Neural cell (in vitro differentiated cells): ENCODE measurements around the gene SRCIN1. TPM values are rescaled to one million over a fixed set of nuclear protein-coding genes. Genes with fewer than 3 reads are reported as not detected.

Experiments
- H2AFZ ChIP-seq: fragments of 200-600, 300-800 bp; sonication (generic), shearing (Covaris generic); 2 replicates; pipeline ENCODE4 v1.6.0; 2014; ENCODE audit warnings: low read depth, mild to moderate bottlenecking, antibody characterized with exemption, low read length, moderate library complexity
- H3F3A ChIP-seq: fragments of 200-600 bp; shearing (Covaris generic); 2 replicates; pipeline ENCODE4 v1.6.1; 2016; ENCODE audit warnings: mild to moderate bottlenecking, moderate library complexity, mixed read lengths, antibody characterized with exemption, low read length; ENCODE audit not compliant: insufficient read depth, poor library complexity, severe bottlenecking
- H3K27ac ChIP-seq: fragments of 200-600, 300-800 bp; sonication (generic), shearing (Covaris generic); 2 replicates; pipeline ENCODE4 v1.5.1; 2014; ENCODE audit warnings: mild to moderate bottlenecking, low read length, moderate library complexity
- H3K27me3 ChIP-seq: fragments of 300-800, 200-600 bp; sonication (generic), shearing (Covaris generic); 2 replicates; pipeline ENCODE4 v1.6.0; 2014; ENCODE audit warnings: mild to moderate bottlenecking, low read depth, low read length, moderate library complexity; ENCODE audit not compliant: insufficient read depth
- H3K36me3 ChIP-seq: fragments of 300-800, 200-600 bp; sonication (generic), shearing (Covaris generic); 2 replicates; pipeline ENCODE4 v1.5.1; 2014; ENCODE audit warnings: mild to moderate bottlenecking, antibody characterized with exemption, low read length, moderate library complexity; ENCODE audit not compliant: insufficient read depth
- H3K4me2 ChIP-seq: fragments of 300-800, 200-600 bp; sonication (generic), shearing (Covaris generic); 2 replicates; pipeline ENCODE4 v1.6.0; 2014; ENCODE audit warnings: mild to moderate bottlenecking, low read length
- H3K4me3 ChIP-seq: fragments of 300-800, 200-600 bp; sonication (generic), shearing (Covaris generic); 2 replicates; pipeline ENCODE4 v1.5.1; 2014; ENCODE audit warnings: mild to moderate bottlenecking, low read length, moderate library complexity
- H3K79me2 ChIP-seq: fragments of 200-600 bp; shearing (Covaris generic); replicated peaks from 2 replicates; pipeline ENCODE4 v1.6.0; 2014; ENCODE audit warnings: mild to moderate bottlenecking, low read length, moderate library complexity; ENCODE audit not compliant: insufficient read depth
- H3K9ac ChIP-seq: fragments of 300-800, 200-600 bp; sonication (generic), shearing (Covaris generic); 2 replicates; pipeline ENCODE4 v1.6.1; 2016; ENCODE audit warnings: mild to moderate bottlenecking, low read length, mixed read lengths
- H3K9me2 ChIP-seq: fragments of 200-600 bp; shearing (Covaris generic); 2 replicates; pipeline ENCODE4 v1.6.1; 2016; ENCODE audit warnings: mild to moderate bottlenecking, low read length, mixed read lengths; ENCODE audit not compliant: insufficient read depth
- H3K9me3 ChIP-seq: fragments of 200-600, 300-800 bp; sonication (generic), shearing (Covaris generic); 2 replicates; pipeline ENCODE4 v1.6.1; 2016; ENCODE audit warnings: mild to moderate bottlenecking, mixed run types, low read length, moderate library complexity, mixed read lengths
- H4K20me1 ChIP-seq: fragments of 200-600 bp; shearing (Covaris generic); 2 replicates; pipeline ENCODE4 v1.6.1; 2016; ENCODE audit warnings: mild to moderate bottlenecking, mixed run types; ENCODE audit not compliant: insufficient read depth
- CTCF ChIP-seq: fragments of 450-650 bp; IDR thresholded peaks from 2 replicates; pipeline ENCODE4 v1.5.1; 2014; ENCODE audit warnings: antibody characterized with exemption, mild to moderate bottlenecking, moderate library complexity; ENCODE audit not compliant: poor library complexity, severe bottlenecking
- EP300 ChIP-seq: fragments of 450-650 bp; conservative IDR thresholded peaks from 2 replicates; pipeline ENCODE4 v1.6.1; 2014; ENCODE audit warnings: antibody characterized with exemption, mild to moderate bottlenecking, moderate library complexity; ENCODE audit not compliant: poor library complexity, severe bottlenecking
- EZH2 ChIP-seq: fragments of 200-600, 300-800 bp; shearing (Covaris generic), sonication (generic); IDR thresholded peaks from 2 replicates; pipeline ENCODE4 v1.6.1; 2014; ENCODE audit warnings: antibody characterized with exemption, low read length, borderline replicate concordance, mild to moderate bottlenecking; ENCODE audit not compliant: insufficient read depth, poor library complexity, severe bottlenecking
- MXI1 ChIP-seq: fragments of 450-650 bp; conservative IDR thresholded peaks from 2 replicates; pipeline ENCODE4 v1.6.1; 2014; ENCODE audit warnings: antibody characterized with exemption, mild to moderate bottlenecking; ENCODE audit not compliant: poor library complexity, severe bottlenecking
- POLR2AphosphoS5 ChIP-seq: IDR thresholded peaks from 2 replicates; pipeline ENCODE4 v1.6.1; 2012
- RAD21 ChIP-seq: fragments of 450-650 bp; conservative IDR thresholded peaks from 2 replicates; pipeline ENCODE4 v1.6.1; 2014; ENCODE audit warnings: antibody characterized with exemption, mild to moderate bottlenecking, moderate library complexity
- REST ChIP-seq: IDR thresholded peaks from 2 replicates; pipeline ENCODE4 v1.6.1; 2012; ENCODE audit warnings: borderline replicate concordance
- SMC3 ChIP-seq: fragments of 450-650 bp; conservative IDR thresholded peaks from 2 replicates; pipeline ENCODE4 v1.6.1; 2014; ENCODE audit warnings: antibody characterized with exemption, mild to moderate bottlenecking, moderate library complexity; ENCODE audit not compliant: poor library complexity
- TAF1 ChIP-seq: IDR thresholded peaks from 2 replicates; pipeline ENCODE4 v1.6.1; 2012; ENCODE audit warnings: low read depth
- polyA plus RNA-seq: library from polyadenylated mRNA; depleted of rRNA; stranded (reverse); fragments of >200 nt; gene quantifications from 2 replicates; pipeline ENCODE4 v1.2.3, GENCODE V29; 2014

SRCIN1 gene
- polyA plus RNA-seq, 1 donor from 2014 or later = 18.0 TPM

DNA sequence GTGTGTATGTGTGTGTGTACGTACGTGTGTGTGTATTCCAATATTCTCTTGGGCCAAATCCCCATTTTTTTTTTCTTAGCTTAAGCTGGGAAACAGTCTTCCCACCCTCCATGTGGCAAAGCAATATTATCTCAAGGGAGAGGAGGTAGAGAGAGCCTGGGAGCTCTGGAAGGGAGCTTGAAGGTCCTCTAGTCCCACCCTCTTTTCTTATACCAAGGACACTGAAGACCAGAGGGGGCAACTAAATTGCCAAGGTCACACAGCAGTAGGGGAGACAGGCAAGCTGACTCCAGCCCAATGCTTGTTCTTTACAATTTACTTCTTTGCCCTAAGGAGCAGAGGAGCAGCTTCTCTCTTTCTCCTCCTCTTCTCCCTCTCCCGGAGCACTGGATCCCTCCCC lies 6.8 kb downstream of the SRCIN1 start:
- peaks cover 4% of the 10 kb centered on the region for H3F3A ChIP-seq
- H3K9me3 ChIP-seq = no peaks in the 10 kb centered on the region
- H3K4me2 ChIP-seq = no peak overlapping the region
- H4K20me1 ChIP-seq = peaks cover 40% of the 10 kb centered on the region
- H3K9ac ChIP-seq = no peak overlapping the region
- H2AFZ ChIP-seq = no peak overlapping the region
- H3K9me2 ChIP-seq = no peaks in the 10 kb centered on the region
- H3K4me3 ChIP-seq = no peak overlapping the region
- no peak overlapping the region for H3K27ac ChIP-seq
- H3K79me2 ChIP-seq = peaks cover 47% of the 10 kb centered on the region
- no peaks in the 10 kb centered on the region for H3K27me3 ChIP-seq
- H3K36me3 ChIP-seq = no peaks in the 10 kb centered on the region
- TF ChIP-seq MXI1 (no peak), EP300 (no peak), TAF1 (no peak), RAD21 (no peak), REST (no peak), SMC3 (no peak), POLR2AphosphoS5 (no peak), EZH2 (no peak), CTCF (no peak)

DNA sequence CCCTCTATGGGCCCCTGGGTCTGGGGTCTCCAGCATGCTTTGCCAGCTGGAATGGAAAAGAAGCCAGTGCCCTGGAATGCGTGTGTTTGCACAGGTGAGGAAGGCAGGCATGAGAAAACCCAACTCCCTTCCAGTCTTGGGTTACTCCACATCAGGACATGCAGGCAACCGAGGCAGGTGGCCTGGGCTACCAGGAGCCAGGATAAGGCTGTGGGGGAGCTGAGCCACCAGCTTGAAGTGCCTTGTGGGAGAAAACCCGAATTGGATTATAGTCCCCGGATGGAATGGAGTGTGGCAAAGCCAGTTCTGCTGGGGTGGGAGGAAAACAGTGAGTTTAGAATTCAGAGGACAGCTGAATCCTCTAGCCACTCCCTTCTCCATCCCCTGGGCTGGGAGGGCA lies 7.2 kb downstream of the SRCIN1 start:
- Histone ChIP-seq H3F3A (peaks cover 4% of the 10 kb centered on the region), H3K9me2 (no peaks in the 10 kb centered on the region), H3K4me2 (no peak overlapping the region), H3K79me2 (peaks cover 43% of the 10 kb centered on the region), H4K20me1 (peaks cover 44% of the 10 kb centered on the region), H3K9ac (no peak overlapping the region), H3K9me3 (no peaks in the 10 kb centered on the region), H3K36me3 (no peaks in the 10 kb centered on the region), H3K27ac (no peak overlapping the region), H3K27me3 (no peaks in the 10 kb centered on the region), H2AFZ (no peak overlapping the region), H3K4me3 (no peak overlapping the region)
- TF ChIP-seq RAD21 (no peak), POLR2AphosphoS5 (no peak), SMC3 (no peak), CTCF (no peak), MXI1 (no peak), REST (no peak), EP300 (no peak), TAF1 (no peak), EZH2 (no peak)
